Midbrain (tissue), 1 donor: ENCODE results near the gene DAPK3.

Source experiments
- DNase-seq: peaks from one replicate; lab custom pipeline; 2025; lab: John Stamatoyannopoulos, UW

Gene DAPK3

GRCh38 chr19:3910105-3910504 lies 60.8 kb downstream of the DAPK3 start:
- DNase-seq, result no peak
